Caco-2 (cell line): ENCODE results near the gene COL4A3. TPM values are rescaled to one million over a fixed set of nuclear protein-coding genes. Genes with fewer than 3 reads are reported as not detected.

ENCODE experiments used
- BruUV-seq: library from RNA; stranded (reverse); fragments of 400-500 nt; replicated peaks from 2 replicates; lab custom pipeline; 2021; lab: Mats Ljungman, UMichigan
- CTCF ChIA-PET: fragments of 300-600 bp; sonication (Branson Sonifier 250); formaldehyde crosslinking; loops from one replicate; lab custom pipeline; 2022; ENCODE audit warnings: antibody characterized with exemption; lab: Charles Lee
- POLR2A ChIA-PET: fragments of 300-600 bp; sonication (Branson Sonifier 250); formaldehyde crosslinking; loops from one replicate; lab custom pipeline; 2022; ENCODE audit warnings: antibody characterized with exemption; lab: Charles Lee
- DNase-seq, 2 experiments: peaks; one replicate each; pipeline versions ENCODE4 v3.0.0 to v3.0.0-alpha.2; 2020 to 2022
- H3K27me3 ChIP-seq: replicated peaks from 2 replicates; pipeline ENCODE4 v1.6.0; 2011; ENCODE audit warnings: low read length; ENCODE audit not compliant: control insufficient read depth, insufficient read depth
- H3K36me3 ChIP-seq: 2 replicates; pipeline ENCODE4 v1.5.1; 2011; ENCODE audit warnings: low read length; ENCODE audit not compliant: control insufficient read depth, insufficient read depth
- H3K4me1 ChIP-seq: fragments of 250-450 bp; sonication (Bioruptor Pico); 2 replicates; pipeline ENCODE4 v1.5.1; 2020; ENCODE audit warnings: mild to moderate bottlenecking
- H3K4me3 ChIP-seq: 2 replicates; pipeline ENCODE4 v1.5.1; 2011; ENCODE audit warnings: low read depth, mild to moderate bottlenecking, control low read depth, low read length
- H3K9me3 ChIP-seq: fragments of 250-450 bp; sonication (Bioruptor Pico); 2 replicates; pipeline ENCODE4 v1.5.1; 2020; ENCODE audit warnings: mild to moderate bottlenecking, moderate library complexity
- H3K27ac Mint-ChIP-seq: one replicate; pipeline ENCODE4 v1.8.0; 2022; ENCODE audit warnings: mixed read lengths; ENCODE audit not compliant: unreplicated experiment
- H3K27me3 Mint-ChIP-seq: one replicate; pipeline ENCODE4 v1.8.0; 2022; ENCODE audit warnings: mixed read lengths; ENCODE audit not compliant: insufficient read depth, unreplicated experiment
- H3K36me3 Mint-ChIP-seq: one replicate; pipeline ENCODE4 v1.8.0; 2022; ENCODE audit warnings: mild to moderate bottlenecking, mixed read lengths; ENCODE audit not compliant: insufficient read depth, unreplicated experiment
- H3K4me1 Mint-ChIP-seq: one replicate; pipeline ENCODE4 v1.8.0; 2022; ENCODE audit warnings: low read depth, mixed read lengths; ENCODE audit not compliant: unreplicated experiment
- H3K4me3 Mint-ChIP-seq: one replicate; pipeline ENCODE4 v1.8.0; 2022; ENCODE audit warnings: mild to moderate bottlenecking, moderate library complexity, mixed read lengths; ENCODE audit not compliant: unreplicated experiment
- H3K9me3 Mint-ChIP-seq: one replicate; pipeline ENCODE4 v1.8.0; 2022; ENCODE audit warnings: mixed read lengths; ENCODE audit not compliant: unreplicated experiment
- intact Hi-C: fragments of 100-400 bp; cut with micrococcal nuclease; formaldehyde crosslinking; loops from one replicate; pipeline ENCODE4 v1.10.0; 2022; ENCODE audit not compliant: unreplicated experiment
- total RNA-seq: library from RNA; stranded (reverse); gene quantifications from 2 replicates; pipeline ENCODE4 v1.2.3, GENCODE V29; 2022
- TF ChIP-seq, protein P1 (sequence below), 2 experiments: fragments of 200-600 bp in 1 of 2; IDR thresholded peaks; 1 replicate in 1 of 2; 2 replicates in 1 of 2; pipeline versions ENCODE4 v1.5.1 to v1.8.0; 2011 to 2022; ENCODE audit warnings: antibody characterized with exemption in 1 of 2, control low read depth in 1 of 2, inconsistent platforms in 1 of 2, low read depth in 1 of 2, low read length in 1 of 2, mild to moderate bottlenecking in 1 of 2, moderate library complexity in 1 of 2; ENCODE audit not compliant: insufficient read depth in 1 of 2, severe bottlenecking in 1 of 2, unreplicated experiment in 1 of 2

The COL4A3 gene
- total RNA-seq, 1 experiment from 2014 or later = 4.2 TPM

DNA sequence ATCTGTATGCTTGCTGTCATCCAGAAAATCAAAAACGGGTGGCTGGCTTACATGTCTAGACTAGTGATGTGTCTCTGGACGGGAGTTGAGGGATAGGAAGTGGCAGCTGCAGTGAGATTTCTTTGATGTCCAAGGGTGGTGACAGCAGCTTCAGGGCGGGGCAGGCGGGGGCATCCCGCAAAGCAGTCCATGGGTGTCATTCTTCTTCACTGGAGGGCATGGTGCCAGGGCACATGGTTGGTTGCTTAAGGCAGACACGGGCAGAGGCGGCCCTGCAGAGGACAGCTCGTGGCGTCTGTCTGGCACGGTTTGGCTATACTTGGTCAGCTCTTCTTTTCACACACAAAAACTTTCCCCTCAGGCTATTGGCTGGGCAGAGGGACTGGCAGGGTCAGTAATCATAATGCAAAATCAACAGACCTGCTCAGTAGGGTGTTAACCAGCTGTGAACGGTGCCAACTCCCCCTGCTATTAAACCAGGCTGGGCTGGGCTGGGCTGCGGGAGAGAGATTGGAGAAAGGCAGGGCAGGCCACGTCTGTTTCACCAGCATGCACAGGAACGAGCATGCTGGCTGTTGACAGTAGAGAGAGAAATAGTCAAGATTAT, 63.7 kb downstream of the COL4A3 start:
- Mint-ChIP-seq H3K4me3 (no peak overlapping the region), H3K4me1 (no peaks in the 10 kb centered on the region), H3K27me3 (no peaks in the 10 kb centered on the region), H3K27ac (no peak overlapping the region), H3K9me3 (no peaks in the 10 kb centered on the region), H3K36me3 (no peaks in the 10 kb centered on the region)
- BruUV-seq = no TSS peak
- ChIA-PET POLR2A (no interaction called here), CTCF (no interaction called here)
- H3K36me3 ChIP-seq = no peaks in the 10 kb centered on the region
- H3K4me3 ChIP-seq = no peak overlapping the region
- no peaks in the 10 kb centered on the region for H3K27me3 ChIP-seq
- intact Hi-C loops = no loop called here
- no peaks in the 10 kb centered on the region for H3K9me3 ChIP-seq
- no peak for DNase-seq
- no peaks in the 10 kb centered on the region for H3K4me1 ChIP-seq
- TF ChIP-seq, protein P1, sequence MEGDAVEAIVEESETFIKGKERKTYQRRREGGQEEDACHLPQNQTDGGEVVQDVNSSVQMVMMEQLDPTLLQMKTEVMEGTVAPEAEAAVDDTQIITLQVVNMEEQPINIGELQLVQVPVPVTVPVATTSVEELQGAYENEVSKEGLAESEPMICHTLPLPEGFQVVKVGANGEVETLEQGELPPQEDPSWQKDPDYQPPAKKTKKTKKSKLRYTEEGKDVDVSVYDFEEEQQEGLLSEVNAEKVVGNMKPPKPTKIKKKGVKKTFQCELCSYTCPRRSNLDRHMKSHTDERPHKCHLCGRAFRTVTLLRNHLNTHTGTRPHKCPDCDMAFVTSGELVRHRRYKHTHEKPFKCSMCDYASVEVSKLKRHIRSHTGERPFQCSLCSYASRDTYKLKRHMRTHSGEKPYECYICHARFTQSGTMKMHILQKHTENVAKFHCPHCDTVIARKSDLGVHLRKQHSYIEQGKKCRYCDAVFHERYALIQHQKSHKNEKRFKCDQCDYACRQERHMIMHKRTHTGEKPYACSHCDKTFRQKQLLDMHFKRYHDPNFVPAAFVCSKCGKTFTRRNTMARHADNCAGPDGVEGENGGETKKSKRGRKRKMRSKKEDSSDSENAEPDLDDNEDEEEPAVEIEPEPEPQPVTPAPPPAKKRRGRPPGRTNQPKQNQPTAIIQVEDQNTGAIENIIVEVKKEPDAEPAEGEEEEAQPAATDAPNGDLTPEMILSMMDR (IDR thresholded peaks at IDR 0.05; ENCODE audit: insufficient read depth in 1 of 2, low read depth in 1 of 2, low read length in 1 of 2, severe bottlenecking in 1 of 2, unreplicated experiment in 1 of 2) = no peak

DNA sequence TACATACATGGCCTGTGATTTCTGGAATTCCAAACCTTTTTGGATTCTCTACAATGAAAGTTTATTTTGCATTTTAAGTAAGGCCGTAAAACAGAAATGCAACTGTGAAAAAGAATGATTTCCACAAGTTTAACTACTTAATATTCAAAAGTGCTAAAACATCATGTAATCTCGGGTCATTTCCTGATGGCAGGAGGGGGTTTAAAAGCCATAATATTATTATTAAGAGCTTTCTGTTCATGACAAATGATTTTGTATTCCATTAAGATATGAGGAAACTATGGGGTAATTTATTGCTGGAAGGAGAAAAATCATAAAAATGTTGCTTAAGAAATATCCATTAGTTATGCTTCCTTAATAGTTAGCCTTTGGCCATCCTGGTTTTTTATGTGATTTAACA, 65.7 kb downstream of the COL4A3 start:
- TF ChIP-seq, protein P1 (IDR thresholded peaks at IDR 0.05; ENCODE audit: insufficient read depth in 1 of 2, low read depth in 1 of 2, low read length in 1 of 2, severe bottlenecking in 1 of 2, unreplicated experiment in 1 of 2) = no peak
- intact Hi-C loops = loop anchor here (10.0 kb wide), 1 partner anchor 195 kb away; no protein-coding TSS in a partner anchor
- no peak for DNase-seq
- Histone ChIP-seq H3K36me3 (no peaks in the 10 kb centered on the region), H3K9me3 (no peaks in the 10 kb centered on the region), H3K4me1 (no peaks in the 10 kb centered on the region), H3K27me3 (no peaks in the 10 kb centered on the region), H3K4me3 (no peak overlapping the region)
- Mint-ChIP-seq H3K36me3 (no peaks in the 10 kb centered on the region), H3K9me3 (no peaks in the 10 kb centered on the region), H3K27me3 (no peaks in the 10 kb centered on the region), H3K27ac (no peak overlapping the region), H3K4me3 (no peak overlapping the region), H3K4me1 (no peaks in the 10 kb centered on the region)
- ChIA-PET POLR2A (no interaction called here), CTCF (interaction anchor here (0.6 kb wide), 1 partner anchor 23 kb away, joined by 3 read pairs; no protein-coding TSS in a partner anchor)
- BruUV-seq = no TSS peak

DNA sequence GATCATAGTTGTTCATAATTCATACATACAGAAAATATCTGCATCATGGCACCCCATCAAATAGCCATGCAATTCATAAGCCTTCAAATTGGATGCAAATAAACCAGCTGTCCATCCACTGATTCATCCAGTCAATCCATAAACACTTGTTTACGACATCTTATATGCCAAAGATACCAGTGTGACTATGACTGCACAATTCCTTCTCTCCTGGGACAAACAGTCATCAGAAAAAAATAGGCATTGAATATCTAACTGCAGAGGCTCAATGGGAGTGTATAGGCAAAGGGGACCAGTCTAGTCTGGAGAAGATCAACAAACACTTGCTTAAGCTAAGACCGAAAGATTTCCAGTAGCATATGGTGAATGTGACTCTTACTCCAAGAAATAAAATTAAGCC, 70.0 kb downstream of the COL4A3 start:
- intact Hi-C loops = loop anchor here (10.0 kb wide), 1 partner anchor 200 kb away; no protein-coding TSS in a partner anchor
- BruUV-seq = no TSS peak
- CTCF ChIA-PET = no interaction called here

More for the DNA sequence above, 70.0 kb downstream of the COL4A3 start:
- H3K27me3 ChIP-seq = no peaks in the 10 kb centered on the region
- H3K9me3 ChIP-seq = no peaks in the 10 kb centered on the region
- TF ChIP-seq, protein P1 (IDR thresholded peaks at IDR 0.05; ENCODE audit: insufficient read depth in 1 of 2, low read depth in 1 of 2, low read length in 1 of 2, severe bottlenecking in 1 of 2, unreplicated experiment in 1 of 2) = no peak
- POLR2A ChIA-PET = no interaction called here
- no peaks in the 10 kb centered on the region for H3K4me1 ChIP-seq
- Mint-ChIP-seq H3K27me3 (no peaks in the 10 kb centered on the region), H3K36me3 (no peaks in the 10 kb centered on the region), H3K27ac (no peak overlapping the region), H3K9me3 (no peaks in the 10 kb centered on the region), H3K4me1 (peaks cover under 1% of the 10 kb centered on the region), H3K4me3 (no peak overlapping the region)
- no peak for DNase-seq
- H3K36me3 ChIP-seq = no peaks in the 10 kb centered on the region
- H3K4me3 ChIP-seq = no peak overlapping the region
